GM21528 (cell line): ENCODE results near the gene DPYSL5.
"Not testable (repeated sequence)": the region's sequence is repeated elsewhere in the genome, so short reads cannot be mapped to it uniquely, and the experiment has no call there.

Experiments
- ATAC-seq: cut with Tn5 transposase; IDR thresholded peaks from one replicate; pipeline ENCODE4 v1.9.1; 2021; ENCODE audit warnings: mild to moderate bottlenecking, moderate library complexity; ENCODE audit not compliant: unreplicated experiment, low FRiP score

The DPYSL5 gene

DNA sequence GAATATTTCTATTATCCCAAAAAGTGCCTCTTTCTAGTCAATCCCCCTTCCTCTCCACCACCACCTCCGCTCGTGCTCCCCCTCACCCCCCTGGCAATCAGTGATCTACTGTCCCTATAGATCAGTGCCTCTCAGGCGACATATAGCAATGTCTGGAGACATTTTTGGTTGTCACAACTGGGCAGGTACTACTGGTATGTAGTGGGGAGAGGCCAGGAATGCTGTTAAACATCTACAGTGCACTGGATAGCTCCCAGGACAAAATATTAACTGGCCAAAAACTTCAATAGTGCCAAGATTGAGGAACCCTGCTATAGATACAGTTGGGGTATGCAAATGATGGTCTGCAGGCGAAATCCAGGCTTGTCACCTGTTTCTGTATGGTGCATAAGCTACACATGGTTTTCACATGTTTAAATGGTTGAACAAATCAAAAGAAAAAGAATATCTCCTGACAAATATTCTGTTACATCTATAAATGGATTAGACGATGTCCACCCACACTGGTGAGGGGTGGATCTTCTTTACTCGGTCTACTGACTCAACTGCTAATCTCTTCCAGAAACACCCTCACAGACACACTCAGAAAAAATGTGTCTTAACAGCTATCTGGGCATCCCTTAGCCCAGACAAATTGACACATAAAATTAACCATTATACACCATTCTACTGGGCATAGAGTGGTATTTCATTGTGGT is 25.5 kb downstream of the DPYSL5 start:
- no peak for ATAC-seq

DNA sequence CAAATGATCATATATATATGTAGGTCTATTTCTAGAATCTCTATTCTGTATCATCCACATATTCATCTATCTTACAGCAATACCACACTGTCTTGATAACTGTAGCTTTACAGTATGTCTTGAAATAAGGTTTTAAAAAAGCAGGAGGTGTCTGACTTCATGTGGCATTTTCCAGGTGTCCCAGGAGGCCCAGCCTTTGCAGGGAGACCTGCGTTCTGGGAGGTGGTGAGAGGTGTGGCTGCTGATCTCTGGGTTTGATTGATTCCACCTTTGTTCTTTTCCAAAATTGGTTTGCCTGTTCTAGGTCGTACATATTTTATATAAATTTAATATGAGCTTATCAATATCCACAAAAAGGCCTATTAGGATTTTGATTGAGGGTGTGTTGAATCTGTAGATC is 26.6 kb downstream of the DPYSL5 start:
- ATAC-seq, result no peak

DNA sequence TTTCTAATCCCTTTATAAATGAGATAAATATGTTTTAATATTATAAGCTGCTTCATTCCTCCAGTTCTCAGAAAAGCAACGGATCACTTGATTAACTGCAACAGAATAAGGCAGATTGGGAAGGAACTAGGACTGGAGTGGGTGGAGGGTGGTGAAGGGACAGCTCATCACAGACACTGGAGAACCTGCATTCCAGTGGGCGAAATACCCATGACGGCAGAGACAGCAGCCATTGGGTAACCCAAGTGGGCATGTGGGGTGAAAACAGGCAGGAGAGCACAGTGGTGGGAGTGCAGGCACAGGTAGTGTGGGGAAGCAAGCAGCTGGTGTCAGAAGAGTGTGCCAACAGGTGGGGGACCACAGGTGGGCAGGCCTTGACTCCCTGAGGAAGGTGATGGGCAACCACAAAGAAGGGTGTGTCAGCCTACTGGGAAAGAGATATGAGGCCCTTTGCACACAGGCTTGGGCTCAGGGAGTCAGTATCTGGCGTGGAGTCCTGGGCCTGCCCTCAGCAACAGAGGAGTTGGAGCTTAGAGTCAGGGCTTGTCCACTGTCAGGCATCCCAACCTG is 27.2 kb downstream of the DPYSL5 start:
- ATAC-seq, result no peak

DNA sequence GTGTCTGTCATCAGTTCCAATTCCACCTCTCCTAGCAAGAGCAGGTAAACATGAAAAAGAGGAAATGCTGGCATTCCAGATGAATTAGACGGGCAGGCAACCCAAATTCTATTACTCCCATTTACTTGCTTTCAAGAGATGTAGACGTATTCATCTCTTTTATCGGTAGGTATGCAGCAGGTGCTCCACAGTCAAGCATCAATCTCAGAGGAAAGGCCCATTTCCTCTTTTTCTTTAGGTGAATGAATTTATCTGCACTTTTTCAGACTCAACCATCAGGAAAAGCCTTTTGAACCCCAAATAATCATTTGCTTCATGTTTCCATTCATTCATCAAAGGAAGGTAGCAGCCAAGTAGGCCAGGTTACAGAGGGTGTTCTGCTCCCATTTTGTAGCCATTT is 27.9 kb downstream of the DPYSL5 start:
- ATAC-seq, result no peak

DNA sequence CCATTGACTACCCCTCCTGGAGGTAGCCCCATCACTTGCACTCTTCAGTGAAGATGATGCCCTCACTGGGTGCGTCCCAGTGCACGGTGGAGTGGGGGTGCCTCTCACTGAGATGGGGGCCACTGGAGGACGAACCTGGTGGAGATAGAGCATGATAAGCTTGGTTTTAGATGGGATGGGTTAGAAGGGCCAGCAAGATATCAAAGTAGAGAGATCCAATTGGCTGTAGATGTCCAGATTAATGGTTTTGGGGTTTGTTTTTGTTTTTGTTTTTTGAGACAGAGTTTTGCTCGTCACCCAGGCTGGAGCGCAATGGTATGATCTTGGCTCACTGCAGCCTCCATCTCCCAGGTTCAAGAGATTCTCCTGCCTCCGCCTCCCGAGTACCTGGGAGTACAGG is 28.3 kb downstream of the DPYSL5 start:
- no peak for ATAC-seq

DNA sequence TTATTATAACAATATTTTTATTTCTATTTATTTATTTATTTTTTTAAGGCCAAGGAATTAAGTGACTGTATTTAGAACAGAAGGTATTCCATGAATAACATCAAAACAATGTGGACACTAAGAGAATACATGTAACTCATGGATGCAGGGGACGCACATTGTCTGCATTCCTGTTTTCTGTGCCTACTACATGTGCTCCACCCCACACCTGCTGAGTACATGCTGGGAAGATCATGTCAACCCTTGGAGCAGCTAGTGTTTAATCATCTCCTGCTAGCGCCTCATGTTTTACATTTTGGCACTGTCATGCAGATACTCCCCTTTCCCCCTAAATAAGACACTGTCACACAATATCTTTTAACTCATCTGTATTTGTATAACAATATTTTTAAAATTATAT is 29.3 kb downstream of the DPYSL5 start:
- no peak for ATAC-seq

DNA sequence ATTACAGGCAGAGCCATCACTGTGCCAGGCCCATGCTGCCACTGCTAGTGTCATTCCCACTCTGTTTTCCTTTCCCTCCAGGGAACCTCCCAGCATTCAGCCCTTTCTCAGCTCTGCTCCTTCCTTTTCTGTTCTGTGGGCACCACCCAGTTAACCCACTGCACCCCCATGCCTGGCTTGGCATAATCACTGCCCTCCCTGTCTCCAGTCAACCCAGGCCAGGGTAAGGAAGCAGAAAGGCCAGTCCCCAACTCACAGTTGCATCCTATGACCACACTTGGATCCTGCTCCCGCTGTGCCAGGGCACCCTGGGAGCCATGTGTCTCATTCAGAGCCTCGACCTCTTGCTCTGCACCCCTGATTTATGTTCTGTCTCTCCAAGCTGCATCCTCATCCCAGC is 32.2 kb downstream of the DPYSL5 start:
- no peak for ATAC-seq

DNA sequence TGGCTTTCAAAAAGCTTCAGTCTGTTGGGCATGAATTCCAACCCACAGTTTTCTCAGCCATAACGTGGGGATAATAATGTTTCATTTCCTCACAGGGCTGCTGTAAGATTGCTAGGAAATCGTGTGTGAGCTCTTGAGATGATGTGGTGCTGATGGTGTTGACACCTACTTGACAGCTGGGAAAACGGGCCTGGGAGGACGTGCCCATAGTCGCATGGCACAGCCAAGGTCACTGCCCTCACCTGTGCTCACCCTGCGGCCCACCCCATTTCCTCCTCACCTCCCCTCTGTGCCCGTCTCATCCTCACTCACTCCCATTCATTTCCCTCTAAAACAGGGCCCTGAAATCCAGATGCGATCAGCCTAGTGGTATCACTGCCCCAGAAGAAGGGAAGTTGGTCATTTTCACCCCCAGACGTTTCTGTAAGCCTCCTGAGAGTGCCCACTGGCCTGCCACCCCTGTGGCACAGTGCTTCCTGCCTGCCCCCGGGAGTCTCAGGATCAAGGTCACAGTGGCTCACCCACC is 33.0 kb downstream of the DPYSL5 start:
- ATAC-seq, result no peak

DNA sequence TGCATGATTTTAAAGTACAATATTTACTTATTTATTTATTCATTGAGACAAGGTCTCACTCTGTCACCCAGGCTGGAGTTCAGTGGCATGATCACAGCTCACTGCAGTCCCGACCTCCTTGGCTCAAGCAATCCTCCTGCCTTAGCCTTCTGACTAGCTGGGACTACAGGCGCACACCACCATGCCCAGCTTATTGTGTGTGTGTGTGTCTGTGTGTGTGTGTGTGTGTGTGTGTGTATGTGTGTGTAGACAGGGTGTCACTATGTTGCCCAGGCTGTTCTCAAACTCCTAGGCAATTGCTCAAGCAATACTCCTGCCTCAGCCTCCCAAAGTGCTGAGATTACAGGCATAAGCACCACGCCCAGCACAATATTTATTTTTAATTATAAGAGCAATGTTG is 34.3 kb downstream of the DPYSL5 start:
- ATAC-seq, result not testable (repeated sequence)

DNA sequence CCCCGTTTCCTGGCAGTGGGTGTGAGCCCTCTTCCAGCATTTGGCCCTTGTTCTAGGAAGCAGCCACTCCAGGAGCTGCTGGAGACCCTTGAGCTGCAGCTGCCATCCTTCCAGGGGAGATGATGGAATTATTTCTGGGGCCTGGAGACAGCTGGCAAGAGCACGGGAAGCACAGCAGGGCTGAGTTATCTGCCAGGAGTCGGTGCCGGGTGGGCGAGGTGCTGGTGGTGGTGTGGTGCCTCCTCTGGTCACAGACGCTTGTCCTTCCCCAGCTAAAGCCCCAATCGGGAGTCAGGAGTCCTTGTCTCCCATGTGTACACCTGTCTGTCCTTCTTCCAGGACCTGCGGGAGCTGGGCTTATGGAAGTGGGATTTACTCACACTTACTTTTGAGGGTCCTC is 36.0 kb downstream of the DPYSL5 start:
- ATAC-seq, result no peak

DNA sequence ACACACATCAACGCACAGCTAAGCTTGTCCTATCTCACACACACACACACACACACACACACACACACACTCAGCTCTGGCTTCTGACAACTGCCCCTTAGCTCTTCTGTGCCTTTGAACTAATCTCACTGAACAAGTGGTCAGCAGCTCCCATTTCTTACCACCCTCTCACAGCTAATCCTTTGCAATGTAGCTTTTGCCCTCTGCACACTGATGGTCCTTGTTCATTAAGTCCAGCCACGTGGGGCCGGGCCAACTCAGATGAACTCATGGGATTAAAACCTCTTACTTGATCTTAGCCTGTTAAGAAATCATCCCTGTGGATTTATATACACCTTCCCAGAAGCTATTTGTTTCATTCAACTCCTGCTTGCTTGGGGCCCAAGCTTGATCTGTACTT is 36.6 kb downstream of the DPYSL5 start:
- no peak for ATAC-seq

DNA sequence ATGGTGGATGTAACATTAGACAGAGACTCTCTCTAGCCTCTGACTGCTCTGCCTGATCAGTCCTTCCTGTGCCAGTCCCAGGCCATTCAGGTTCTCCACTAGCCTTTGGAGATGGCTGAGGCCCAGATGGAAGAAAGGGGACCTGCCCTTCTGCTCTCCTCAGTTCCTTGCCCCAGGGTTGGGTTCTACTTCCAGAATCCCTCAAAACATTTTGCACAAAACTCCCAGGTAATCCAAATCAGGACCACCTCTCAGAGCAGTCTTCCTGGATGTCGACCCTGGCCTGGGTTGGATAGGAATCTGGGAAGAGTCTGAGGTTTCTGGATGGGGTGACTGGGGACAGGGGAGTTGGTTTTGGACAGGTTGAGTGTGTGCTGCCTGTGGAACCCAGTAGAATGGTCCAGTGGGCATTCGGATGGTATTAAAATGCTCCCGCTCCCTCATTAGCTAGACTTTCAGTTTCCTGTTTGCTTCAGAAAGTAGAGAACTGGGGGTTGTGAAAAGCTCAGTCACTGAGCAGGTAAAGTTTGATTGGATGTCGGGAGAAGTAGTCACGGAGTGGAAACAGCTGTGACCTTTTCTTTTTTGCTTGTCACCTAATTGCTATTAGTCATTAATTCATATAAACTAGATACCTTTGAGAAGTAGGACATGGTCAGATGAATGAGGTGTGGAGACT is 37.9 kb downstream of the DPYSL5 start:
- ATAC-seq, result no peak

DNA sequence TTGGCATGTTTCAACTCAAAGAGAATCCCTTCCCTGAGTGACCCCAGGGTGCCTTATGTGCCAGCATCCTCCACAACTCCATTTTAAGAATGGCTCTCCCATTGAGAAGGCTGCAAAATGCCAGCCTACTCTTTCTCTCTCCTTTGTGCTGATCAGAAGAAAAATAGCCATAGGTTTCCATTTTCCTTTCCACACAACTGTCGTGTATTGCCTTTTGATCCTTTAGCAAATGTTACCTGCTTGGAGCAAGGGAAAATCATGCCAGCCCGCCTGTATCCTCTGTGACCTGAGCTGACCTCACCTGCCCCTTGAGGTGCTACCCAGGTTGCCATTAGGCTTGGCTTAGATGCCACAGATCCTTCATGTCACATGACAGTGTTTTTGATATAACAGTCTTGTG is 38.8 kb downstream of the DPYSL5 start:
- ATAC-seq, result no peak

DNA sequence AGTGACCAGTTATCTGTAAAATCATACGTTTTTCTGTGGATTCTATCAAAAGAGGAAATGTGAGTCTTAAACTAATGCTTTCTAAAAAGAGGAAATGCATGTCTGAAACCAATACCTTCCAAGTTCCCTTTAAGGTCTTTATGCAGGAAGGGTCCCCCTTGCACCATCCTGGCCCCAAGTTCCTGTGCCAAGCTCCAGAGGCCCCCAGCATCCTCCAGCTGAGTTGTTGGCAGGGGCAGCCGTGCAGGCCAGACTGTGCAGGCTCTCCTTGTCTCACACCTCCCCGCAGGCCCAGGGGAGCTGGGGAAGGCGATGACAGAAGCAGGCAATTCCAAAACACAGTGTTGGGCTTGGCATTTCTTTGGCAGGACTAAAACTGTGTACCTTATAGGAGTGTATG is 39.2 kb downstream of the DPYSL5 start:
- ATAC-seq, result no peak

DNA sequence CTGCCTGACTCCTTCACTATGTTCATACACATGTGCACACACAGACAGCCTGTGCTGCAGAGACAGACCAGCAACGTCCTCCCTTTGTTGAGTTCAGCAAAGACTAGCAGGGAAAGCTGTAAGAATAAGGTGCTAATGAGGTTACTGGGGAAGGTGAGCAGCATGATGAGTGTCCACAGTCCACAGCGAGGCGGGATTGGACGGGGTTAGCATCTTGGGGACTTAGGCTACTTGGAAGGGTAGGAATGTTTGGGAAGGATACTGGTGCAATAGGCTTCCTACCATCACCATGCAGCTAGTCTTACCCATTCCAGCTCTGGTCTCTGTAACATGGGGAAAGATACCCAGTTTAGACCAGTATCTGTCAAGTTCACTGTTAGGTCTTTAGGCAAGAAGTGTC is 41.9 kb downstream of the DPYSL5 start:
- ATAC-seq, result no peak

DNA sequence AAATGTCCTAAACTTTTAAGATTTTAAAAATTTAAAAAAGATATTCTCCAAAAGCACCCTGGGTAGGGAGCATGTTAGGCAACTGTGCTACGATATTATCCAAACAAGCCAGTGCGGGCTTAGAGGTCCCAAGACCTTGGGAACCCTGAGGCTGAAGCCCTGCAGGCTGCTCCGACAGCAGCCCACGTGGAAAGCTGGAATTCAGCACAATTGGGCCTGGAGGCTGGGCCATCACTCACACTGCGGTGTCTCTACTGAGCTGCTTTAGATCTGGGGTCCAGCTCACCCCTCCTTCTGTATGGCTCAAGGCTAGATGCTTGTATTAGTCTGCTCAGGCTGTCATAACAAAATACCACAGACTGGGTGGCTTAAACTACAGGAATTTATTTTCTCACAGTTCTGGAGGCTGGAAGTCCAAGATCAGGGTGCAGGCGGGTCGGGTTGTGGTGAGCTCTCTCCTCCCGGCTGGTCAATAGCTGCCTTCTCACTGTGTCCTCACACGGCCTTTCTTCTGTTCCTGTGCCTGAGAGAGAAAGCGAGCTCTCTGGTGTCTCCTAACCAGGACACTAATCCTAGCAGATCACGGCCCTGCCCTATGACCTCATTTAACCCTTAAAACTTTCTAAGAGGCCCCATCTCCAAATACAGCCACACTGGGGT is 42.5 kb downstream of the DPYSL5 start:
- ATAC-seq, result no peak

DNA sequence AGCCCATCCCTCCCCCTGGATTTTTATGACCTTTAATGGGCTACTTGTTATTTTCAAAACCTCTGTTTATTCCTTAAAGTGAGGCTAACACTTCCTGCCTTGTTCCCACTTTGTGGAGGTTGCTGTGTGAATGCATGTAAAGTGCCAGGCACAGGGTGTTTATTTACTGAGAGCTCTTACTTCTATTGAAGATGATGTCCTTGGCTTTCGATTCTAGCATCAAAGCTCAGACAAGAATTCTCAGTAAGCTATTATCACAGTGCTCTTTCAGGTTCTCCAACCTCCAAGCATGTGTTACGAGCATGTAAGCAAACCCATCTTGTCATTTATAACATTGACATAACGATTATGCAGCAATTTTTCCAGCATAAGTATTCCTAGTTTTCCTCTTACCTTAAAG is 44.2 kb downstream of the DPYSL5 start:
- no peak for ATAC-seq

DNA sequence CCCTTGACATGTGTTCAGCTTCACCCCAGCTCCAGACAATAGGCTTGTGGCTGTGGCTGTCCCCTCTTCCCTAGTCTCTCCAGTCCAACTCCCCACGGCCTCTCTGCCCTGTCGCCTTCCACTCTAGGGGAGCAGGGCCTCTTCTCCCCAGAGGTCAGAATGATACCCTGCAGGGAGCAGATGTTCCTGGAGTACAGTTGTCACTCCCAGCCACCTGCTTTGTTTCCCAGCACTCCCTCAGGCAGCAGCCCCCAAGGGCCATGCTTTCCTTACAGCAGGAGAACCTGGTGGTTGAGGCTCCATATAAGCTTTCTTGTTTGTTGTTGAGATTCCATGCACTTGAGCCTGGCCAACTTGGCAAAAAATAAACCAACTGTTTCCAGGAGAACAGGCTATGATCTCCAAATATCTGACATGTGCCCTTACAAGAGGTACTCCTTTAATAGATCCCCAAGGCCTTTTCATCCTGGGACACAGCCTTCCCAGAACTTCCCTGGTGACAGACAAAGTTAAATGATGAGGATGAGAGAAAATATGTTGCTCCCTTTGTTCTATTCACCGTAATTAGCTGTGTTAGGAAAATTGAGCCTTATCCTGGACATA is 45.1 kb downstream of the DPYSL5 start:
- no peak for ATAC-seq

DNA sequence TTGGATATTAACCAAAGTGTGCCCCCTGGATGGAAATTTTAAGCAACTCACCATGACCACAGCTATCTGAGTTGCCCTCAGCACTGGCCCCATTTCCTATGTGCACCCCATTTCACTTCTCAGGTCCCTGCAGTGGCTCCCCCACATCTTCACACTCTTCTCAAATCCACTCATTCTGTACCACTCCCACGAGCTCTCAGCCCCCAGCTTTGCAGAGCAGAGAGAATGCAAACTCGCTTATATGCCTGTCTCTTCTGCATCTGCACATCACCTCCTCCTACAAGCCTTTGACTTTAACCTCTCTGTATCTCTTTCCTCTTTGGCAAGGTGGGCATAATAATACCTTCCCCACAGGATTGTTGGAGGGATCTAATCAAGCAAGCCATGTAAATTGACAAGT is 46.2 kb downstream of the DPYSL5 start:
- no peak for ATAC-seq

DNA sequence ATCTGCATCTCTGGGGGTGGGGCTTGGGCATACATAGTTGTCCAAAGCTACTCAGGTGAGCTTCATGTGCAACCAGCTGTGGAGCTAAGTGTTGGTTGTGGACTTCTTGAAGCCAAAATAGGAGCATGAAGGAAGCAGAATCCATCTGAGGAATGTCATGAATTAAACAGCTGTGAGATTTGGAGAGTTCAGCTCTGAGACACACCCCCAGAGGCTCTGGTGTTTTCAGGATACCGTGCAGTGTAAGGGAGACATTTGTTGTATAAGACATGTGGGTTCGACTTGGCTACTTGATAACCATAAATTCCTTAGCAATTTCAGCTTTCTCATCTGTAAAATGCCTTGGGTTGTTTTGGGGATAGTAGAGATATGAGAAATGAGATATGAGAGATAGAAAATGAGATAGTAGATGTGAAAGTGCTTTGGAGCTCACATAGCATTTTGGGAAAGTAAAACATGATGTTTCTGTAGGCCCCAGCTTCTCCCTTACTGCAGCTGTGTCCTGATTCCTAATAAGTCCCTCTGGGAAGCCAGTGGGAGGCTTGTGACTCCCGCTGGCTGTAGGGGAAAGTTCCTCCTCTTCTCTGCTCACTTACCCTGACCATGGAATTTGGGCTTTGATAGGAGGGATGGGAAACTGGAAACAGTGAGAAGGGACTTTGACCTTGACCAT is 50.0 kb downstream of the DPYSL5 start:
- ATAC-seq, result no peak
